Neural progenitor cell (in vitro differentiated cells): ENCODE data around the gene RPP14. TPM values are rescaled to one million over a fixed set of nuclear protein-coding genes. Genes with fewer than 3 reads are reported as not detected.
"Not testable (repeated sequence)": the region's sequence is repeated elsewhere in the genome, so short reads cannot be mapped to it uniquely, and the experiment has no call there.

Experiments used
- DNase-seq: peaks from one replicate; pipeline ENCODE4 v3.0.0-alpha.2; 2016; ENCODE audit warnings: low spot score
- H2AFZ ChIP-seq: fragments of 200-600 bp; sonication (generic); replicated peaks from 2 replicates; pipeline ENCODE4 v1.6.1; 2016; ENCODE audit warnings: antibody characterized with exemption
- H3F3A ChIP-seq: fragments of 200-600 bp; sonication (generic); 2 replicates; pipeline ENCODE4 v1.6.1; 2016; ENCODE audit warnings: antibody characterized with exemption, low read depth
- H3K27ac ChIP-seq: fragments of 200-600 bp; sonication (generic); 2 replicates; pipeline ENCODE4 v1.5.1; 2016; ENCODE audit warnings: mild to moderate bottlenecking
- H3K27me3 ChIP-seq: fragments of 200-600 bp; sonication (generic); 2 replicates; pipeline ENCODE4 v1.6.1; 2016; ENCODE audit warnings: mild to moderate bottlenecking, moderate library complexity
- H3K36me3 ChIP-seq: fragments of 200-600 bp; sonication (generic); 2 replicates; pipeline ENCODE4 v1.5.1; 2016
- H3K4me1 ChIP-seq: fragments of 200-600 bp; sonication (generic); 2 replicates; pipeline ENCODE4 v1.6.1; 2016; ENCODE audit warnings: mixed run types
- H3K4me2 ChIP-seq: fragments of 200-600 bp; sonication (generic); 2 replicates; pipeline ENCODE4 v1.6.1; 2016
- H3K4me3 ChIP-seq: fragments of 200-600 bp; sonication (generic); 2 replicates; pipeline ENCODE4 v1.5.1; 2016
- H3K79me2 ChIP-seq: fragments of 200-600 bp; sonication (generic); 2 replicates; pipeline ENCODE4 v1.6.1; 2016; ENCODE audit warnings: low read depth
- H3K9ac ChIP-seq: fragments of 200-600 bp; sonication (generic); 2 replicates; pipeline ENCODE4 v1.6.1; 2016
- H3K9me3 ChIP-seq: fragments of 200-600 bp; sonication (generic); 2 replicates; pipeline ENCODE4 v1.5.1; 2016; ENCODE audit warnings: low read depth
- H4K20me1 ChIP-seq: fragments of 200-600 bp; sonication (generic); 2 replicates; pipeline ENCODE4 v1.6.1; 2016; ENCODE audit warnings: low read depth
- H3K27ac Mint-ChIP-seq: 3 replicates; pipeline ENCODE4 v1.8.0; 2021; ENCODE audit warnings: mixed read lengths
- H3K27me3 Mint-ChIP-seq: 2 replicates; pipeline ENCODE4 v1.8.0; 2022; ENCODE audit warnings: low read depth, mild to moderate bottlenecking, inconsistent platforms, moderate library complexity, mixed read lengths; ENCODE audit not compliant: insufficient read depth
- H3K36me3 Mint-ChIP-seq: 3 replicates; pipeline ENCODE4 v1.8.0; 2021; ENCODE audit warnings: mixed read lengths
- H3K4me1 Mint-ChIP-seq: 3 replicates; pipeline ENCODE4 v1.8.0; 2021; ENCODE audit warnings: mixed read lengths
- H3K4me3 Mint-ChIP-seq: 3 replicates; pipeline ENCODE4 v1.8.0; 2021; ENCODE audit warnings: mild to moderate bottlenecking, moderate library complexity, mixed read lengths
- H3K9me3 Mint-ChIP-seq: 3 replicates; pipeline ENCODE4 v1.8.0; 2020; ENCODE audit warnings: mixed read lengths
- CTCF ChIP-seq: fragments of 200-600 bp; sonication (generic); IDR thresholded peaks from 2 replicates; pipeline ENCODE4 v1.5.1; 2017; ENCODE audit warnings: antibody characterized with exemption, mild to moderate bottlenecking
- EZH2 ChIP-seq: fragments of 200-600 bp; sonication (generic); IDR thresholded peaks from 2 replicates; pipeline ENCODE4 v1.6.1; 2017; ENCODE audit warnings: antibody characterized with exemption, mild to moderate bottlenecking, moderate library complexity
- EZH2phosphoT487 ChIP-seq: fragments of 200-600 bp; sonication (generic); IDR thresholded peaks from 2 replicates; pipeline ENCODE4 v1.6.1; 2017; ENCODE audit warnings: antibody characterized with exemption
- total RNA-seq: library from RNA; depleted of rRNA; stranded (reverse); fragments of >200 nt; gene quantifications from 2 replicates; pipeline ENCODE4 v1.2.3, GENCODE V29; 2015; ENCODE audit warnings: low replicate concordance

The RPP14 gene
- total RNA-seq, 1 donor from 2014 or later = 17.8 TPM

- no peaks in the 10 kb centered on the region for H3K4me1 Mint-ChIP-seq
- Histone ChIP-seq H3K4me1 (no peaks in the 10 kb centered on the region), H3K36me3 (no peaks in the 10 kb centered on the region), H3F3A (no peaks in the 10 kb centered on the region), H4K20me1 (no peaks in the 10 kb centered on the region), H2AFZ (no peak overlapping the region), H3K79me2 (no peaks in the 10 kb centered on the region), H3K27ac (no peak overlapping the region), H3K4me2 (no peak overlapping the region), H3K4me3 (no peak overlapping the region), H3K27me3 (no peaks in the 10 kb centered on the region), H3K9me3 (no peaks in the 10 kb centered on the region), H3K9ac (no peak overlapping the region)
- H3K36me3 Mint-ChIP-seq = peaks cover 14% of the 10 kb centered on the region
- H3K27ac Mint-ChIP-seq = no peak overlapping the region
- DNase-seq = no peak
- H3K27me3 Mint-ChIP-seq = no peaks in the 10 kb centered on the region
- H3K4me3 Mint-ChIP-seq = no peak overlapping the region
- no peak for TF ChIP-seq EZH2
- no peak for TF ChIP-seq EZH2phosphoT487
- no peak for TF ChIP-seq CTCF
- peaks cover 5% of the 10 kb centered on the region for H3K9me3 Mint-ChIP-seq
Observed at GRCh38 chr3:58271901-58272501, 34.0 kb upstream of the RPP14 start.

GRCh38 chr3:58272891-58273290, 33.2 kb upstream of the RPP14 start:
- TF ChIP-seq CTCF (no peak), EZH2 (no peak)
- Mint-ChIP-seq H3K27ac (no peak overlapping the region), H3K27me3 (no peaks in the 10 kb centered on the region), H3K36me3 (peaks cover 21% of the 10 kb centered on the region), H3K9me3 (peaks cover 9% of the 10 kb centered on the region), H3K4me1 (no peaks in the 10 kb centered on the region), H3K4me3 (no peak overlapping the region)
- Histone ChIP-seq H3K27me3 (no peaks in the 10 kb centered on the region), H3K4me2 (no peak overlapping the region), H3K9ac (no peak overlapping the region), H3K36me3 (no peaks in the 10 kb centered on the region), H4K20me1 (no peaks in the 10 kb centered on the region), H3K27ac (no peak overlapping the region), H3F3A (no peaks in the 10 kb centered on the region), H3K9me3 (no peaks in the 10 kb centered on the region), H3K4me3 (no peak overlapping the region), H2AFZ (no peak overlapping the region), H3K79me2 (no peaks in the 10 kb centered on the region), H3K4me1 (no peaks in the 10 kb centered on the region)
- no peak for DNase-seq

- H3K27ac ChIP-seq, H3K27me3 Mint-ChIP-seq, DNase-seq, H2AFZ ChIP-seq, H3K9ac ChIP-seq, H3K9me3 Mint-ChIP-seq, H3K27me3 ChIP-seq, H3K4me2 ChIP-seq, H3F3A ChIP-seq, H3K36me3 ChIP-seq, H4K20me1 ChIP-seq, H3K4me3 ChIP-seq, H3K4me1 ChIP-seq, H3K4me1 Mint-ChIP-seq, H3K9me3 ChIP-seq, H3K4me3 Mint-ChIP-seq, H3K27ac Mint-ChIP-seq, H3K79me2 ChIP-seq: not testable (repeated sequence)
- peaks cover 22% of the 10 kb centered on the region for H3K36me3 Mint-ChIP-seq
Observed at GRCh38 chr3:58273362-58273761, 32.7 kb upstream of the RPP14 start.

- DNase-seq = no peak
- no peaks in the 10 kb centered on the region for H3K9me3 ChIP-seq
- H3K4me1 ChIP-seq = no peaks in the 10 kb centered on the region
- Mint-ChIP-seq H3K36me3 (peaks cover 25% of the 10 kb centered on the region), H3K4me1 (no peaks in the 10 kb centered on the region), H3K27ac (no peak overlapping the region), H3K4me3 (no peak overlapping the region), H3K9me3 (peaks cover 12% of the 10 kb centered on the region), H3K27me3 (no peaks in the 10 kb centered on the region)
- no peaks in the 10 kb centered on the region for H4K20me1 ChIP-seq
- H3K27me3 ChIP-seq = no peaks in the 10 kb centered on the region
- H2AFZ ChIP-seq = no peak overlapping the region
- TF ChIP-seq CTCF = no peak
- no peak for TF ChIP-seq EZH2
- no peak for TF ChIP-seq EZH2phosphoT487
- H3K4me2 ChIP-seq = no peak overlapping the region
- H3K79me2 ChIP-seq = no peaks in the 10 kb centered on the region
- no peak overlapping the region for H3K9ac ChIP-seq
- H3F3A ChIP-seq = no peaks in the 10 kb centered on the region
- no peak overlapping the region for H3K4me3 ChIP-seq
- H3K27ac ChIP-seq = no peak overlapping the region
- H3K36me3 ChIP-seq = no peaks in the 10 kb centered on the region
Observed at GRCh38 chr3:58274027-58274614, 31.9 kb upstream of the RPP14 start.
